Measurements from ENCODE around the gene RAC3. TPM values are rescaled to one million over a fixed set of nuclear protein-coding genes. Genes with fewer than 3 reads are reported as not detected.

Gene RAC3
- total RNA-seq, 1 experiment from 2014 or later, result 120 TPM

DNA sequence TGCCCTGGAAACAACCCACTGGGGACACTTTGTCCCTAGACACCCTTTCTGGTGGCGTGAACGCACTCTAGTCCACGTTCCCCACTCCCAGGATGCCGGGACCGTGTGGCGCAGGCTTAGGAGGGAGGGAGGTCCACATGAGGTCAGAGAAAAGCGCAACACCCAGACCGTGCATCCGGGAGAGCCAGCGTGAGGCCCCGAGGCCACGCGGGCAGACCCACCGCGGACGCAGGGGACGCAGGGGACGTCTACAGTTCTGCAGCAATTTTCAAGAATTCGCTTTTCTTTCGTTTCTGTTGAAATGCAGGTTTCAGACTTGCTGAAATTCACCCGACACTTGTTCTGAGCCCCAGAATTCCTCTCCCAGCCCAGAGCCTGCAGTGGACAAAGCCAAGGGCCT, 15.4 kb downstream of the RAC3 start (continued):
- no peak for TF ChIP-seq FOSL1 (IDR thresholded peaks at IDR 0.05; ENCODE audit: low read depth)
- TF ChIP-seq EZH2 (IDR thresholded peaks at IDR 0.05), result no peak
- no peak for TF ChIP-seq JUND (IDR thresholded peaks at IDR 0.05)
- TF ChIP-seq ZNF274 (IDR thresholded peaks at IDR 0.05; ENCODE audit: low read depth, low read length), result no peak
- TF ChIP-seq EGR1 (IDR thresholded peaks at IDR 0.05; ENCODE audit: low read depth), result no peak
- TF ChIP-seq, protein P1, sequence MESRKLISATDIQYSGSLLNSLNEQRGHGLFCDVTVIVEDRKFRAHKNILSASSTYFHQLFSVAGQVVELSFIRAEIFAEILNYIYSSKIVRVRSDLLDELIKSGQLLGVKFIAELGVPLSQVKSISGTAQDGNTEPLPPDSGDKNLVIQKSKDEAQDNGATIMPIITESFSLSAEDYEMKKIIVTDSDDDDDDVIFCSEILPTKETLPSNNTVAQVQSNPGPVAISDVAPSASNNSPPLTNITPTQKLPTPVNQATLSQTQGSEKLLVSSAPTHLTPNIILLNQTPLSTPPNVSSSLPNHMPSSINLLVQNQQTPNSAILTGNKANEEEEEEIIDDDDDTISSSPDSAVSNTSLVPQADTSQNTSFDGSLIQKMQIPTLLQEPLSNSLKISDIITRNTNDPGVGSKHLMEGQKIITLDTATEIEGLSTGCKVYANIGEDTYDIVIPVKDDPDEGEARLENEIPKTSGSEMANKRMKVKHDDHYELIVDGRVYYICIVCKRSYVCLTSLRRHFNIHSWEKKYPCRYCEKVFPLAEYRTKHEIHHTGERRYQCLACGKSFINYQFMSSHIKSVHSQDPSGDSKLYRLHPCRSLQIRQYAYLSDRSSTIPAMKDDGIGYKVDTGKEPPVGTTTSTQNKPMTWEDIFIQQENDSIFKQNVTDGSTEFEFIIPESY (IDR thresholded peaks at IDR 0.05; ENCODE audit: extremely low read depth, insufficient replicate concordance, low read length), result no peak
- TF ChIP-seq, protein P2, sequence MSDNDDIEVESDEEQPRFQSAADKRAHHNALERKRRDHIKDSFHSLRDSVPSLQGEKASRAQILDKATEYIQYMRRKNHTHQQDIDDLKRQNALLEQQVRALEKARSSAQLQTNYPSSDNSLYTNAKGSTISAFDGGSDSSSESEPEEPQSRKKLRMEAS (IDR thresholded peaks at IDR 0.05), result no peak

DNA sequence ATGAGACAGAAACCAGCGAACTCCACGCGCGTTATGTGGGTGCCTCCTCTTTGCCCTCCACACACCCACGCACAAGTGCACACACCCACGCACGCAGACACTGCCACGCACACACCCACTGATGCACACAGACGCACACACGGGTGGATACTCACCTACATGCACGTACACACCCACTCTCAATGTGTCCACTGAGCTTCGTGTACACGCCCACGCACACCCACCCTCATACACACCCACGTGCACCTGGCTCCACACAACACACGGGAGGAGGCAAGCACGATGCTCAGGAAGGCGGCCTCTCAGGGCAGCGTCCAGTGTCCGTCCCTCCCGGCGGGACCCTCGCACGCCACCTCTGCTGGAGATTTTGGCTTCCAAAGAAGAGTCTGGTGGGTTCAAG, 15.9 kb downstream of the RAC3 start:
- H3K36me3 ChIP-seq (ENCODE audit: control insufficient read depth in 1 of 2, insufficient read depth in 2 of 2, low read length in 2 of 2), result peaks cover 7 to 19% of the 10 kb centered on the region in 2 experiments; a peak in 2 of 4 replicates
- intact Hi-C loops (cut with micrococcal nuclease), result no loop called here
- no peak overlapping the region for H3K9ac ChIP-seq (ENCODE audit: low read length)
- H3K27me3 ChIP-seq (ENCODE audit: insufficient read depth, low read length), result no peaks in the 10 kb centered on the region
- DNase-seq (ENCODE audit: low read depth, low spot score) (no peak), ATAC-seq (no peak)
- ChIA-PET RAD21 (ENCODE audit: low non-redundant PET in 1 of 2, low total read pairs in 2 of 2, uncharacterized antibody in 2 of 2, unreplicated experiment in 2 of 2) (no interaction called here), POLR2A (no interaction called here), CTCF (no interaction called here)
- no TSS peak for BruUV-seq (replicated peaks)
- H3K9me3 ChIP-seq (ENCODE audit: control insufficient read depth in 1 of 2, insufficient read depth in 1 of 2, low read depth in 1 of 2, low read length in 2 of 2), result no peaks in the 10 kb centered on the region
- H2AFZ ChIP-seq (ENCODE audit: low read depth, low read length, poor library complexity, severe bottlenecking), result no peak overlapping the region
- H3K4me3 ChIP-seq (replicated peaks in 1 of 2; ENCODE audit: low read depth in 1 of 2, low read length in 2 of 2), result no peak overlapping the region
- H4K20me1 ChIP-seq (ENCODE audit: insufficient read depth), result no peaks in the 10 kb centered on the region
- H3K4me2 ChIP-seq (ENCODE audit: low read length), result no peak overlapping the region
- peaks cover 19% of the 10 kb centered on the region for H3K79me2 ChIP-seq (ENCODE audit: insufficient read depth, low read length)
- H3K27ac ChIP-seq (ENCODE audit: low read depth, low read length), result no peak overlapping the region; the same call in 1 of the 2 replicates
- H3K9me2 ChIP-seq (ENCODE audit: insufficient read depth), result no peaks in the 10 kb centered on the region
- H3K4me1 ChIP-seq (ENCODE audit: control insufficient read depth in 1 of 2, insufficient read depth in 2 of 2, low read length in 2 of 2), result peaks cover 6 to 10% of the 10 kb centered on the region in 2 experiments; a peak in 3 of 4 replicates
- TF ChIP-seq, protein P1 (IDR thresholded peaks at IDR 0.05; ENCODE audit: extremely low read depth, insufficient replicate concordance, low read length), result no peak
- TF ChIP-seq, protein P3, sequence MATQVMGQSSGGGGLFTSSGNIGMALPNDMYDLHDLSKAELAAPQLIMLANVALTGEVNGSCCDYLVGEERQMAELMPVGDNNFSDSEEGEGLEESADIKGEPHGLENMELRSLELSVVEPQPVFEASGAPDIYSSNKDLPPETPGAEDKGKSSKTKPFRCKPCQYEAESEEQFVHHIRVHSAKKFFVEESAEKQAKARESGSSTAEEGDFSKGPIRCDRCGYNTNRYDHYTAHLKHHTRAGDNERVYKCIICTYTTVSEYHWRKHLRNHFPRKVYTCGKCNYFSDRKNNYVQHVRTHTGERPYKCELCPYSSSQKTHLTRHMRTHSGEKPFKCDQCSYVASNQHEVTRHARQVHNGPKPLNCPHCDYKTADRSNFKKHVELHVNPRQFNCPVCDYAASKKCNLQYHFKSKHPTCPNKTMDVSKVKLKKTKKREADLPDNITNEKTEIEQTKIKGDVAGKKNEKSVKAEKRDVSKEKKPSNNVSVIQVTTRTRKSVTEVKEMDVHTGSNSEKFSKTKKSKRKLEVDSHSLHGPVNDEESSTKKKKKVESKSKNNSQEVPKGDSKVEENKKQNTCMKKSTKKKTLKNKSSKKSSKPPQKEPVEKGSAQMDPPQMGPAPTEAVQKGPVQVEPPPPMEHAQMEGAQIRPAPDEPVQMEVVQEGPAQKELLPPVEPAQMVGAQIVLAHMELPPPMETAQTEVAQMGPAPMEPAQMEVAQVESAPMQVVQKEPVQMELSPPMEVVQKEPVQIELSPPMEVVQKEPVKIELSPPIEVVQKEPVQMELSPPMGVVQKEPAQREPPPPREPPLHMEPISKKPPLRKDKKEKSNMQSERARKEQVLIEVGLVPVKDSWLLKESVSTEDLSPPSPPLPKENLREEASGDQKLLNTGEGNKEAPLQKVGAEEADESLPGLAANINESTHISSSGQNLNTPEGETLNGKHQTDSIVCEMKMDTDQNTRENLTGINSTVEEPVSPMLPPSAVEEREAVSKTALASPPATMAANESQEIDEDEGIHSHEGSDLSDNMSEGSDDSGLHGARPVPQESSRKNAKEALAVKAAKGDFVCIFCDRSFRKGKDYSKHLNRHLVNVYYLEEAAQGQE (IDR thresholded peaks at IDR 0.05; ENCODE audit: low read depth), result no peak
- no peak for TF ChIP-seq CBX3 (IDR thresholded peaks at IDR 0.05; ENCODE audit: low read depth)
- no peak for TF ChIP-seq TCF7L2 (IDR thresholded peaks at IDR 0.05; ENCODE audit: borderline replicate concordance, extremely low read depth, insufficient read depth, insufficient read length)
- TF ChIP-seq JUND (IDR thresholded peaks at IDR 0.05), result no peak
- TF ChIP-seq EGR1 (IDR thresholded peaks at IDR 0.05; ENCODE audit: low read depth), result no peak
- TF ChIP-seq ZNF274 (IDR thresholded peaks at IDR 0.05; ENCODE audit: low read depth, low read length), result no peak
- no peak for TF ChIP-seq FOSL1 (IDR thresholded peaks at IDR 0.05; ENCODE audit: low read depth)
- no peak for TF ChIP-seq RAD21 (IDR thresholded peaks at IDR 0.05; ENCODE audit: low read depth)
- TF ChIP-seq, protein P4, sequence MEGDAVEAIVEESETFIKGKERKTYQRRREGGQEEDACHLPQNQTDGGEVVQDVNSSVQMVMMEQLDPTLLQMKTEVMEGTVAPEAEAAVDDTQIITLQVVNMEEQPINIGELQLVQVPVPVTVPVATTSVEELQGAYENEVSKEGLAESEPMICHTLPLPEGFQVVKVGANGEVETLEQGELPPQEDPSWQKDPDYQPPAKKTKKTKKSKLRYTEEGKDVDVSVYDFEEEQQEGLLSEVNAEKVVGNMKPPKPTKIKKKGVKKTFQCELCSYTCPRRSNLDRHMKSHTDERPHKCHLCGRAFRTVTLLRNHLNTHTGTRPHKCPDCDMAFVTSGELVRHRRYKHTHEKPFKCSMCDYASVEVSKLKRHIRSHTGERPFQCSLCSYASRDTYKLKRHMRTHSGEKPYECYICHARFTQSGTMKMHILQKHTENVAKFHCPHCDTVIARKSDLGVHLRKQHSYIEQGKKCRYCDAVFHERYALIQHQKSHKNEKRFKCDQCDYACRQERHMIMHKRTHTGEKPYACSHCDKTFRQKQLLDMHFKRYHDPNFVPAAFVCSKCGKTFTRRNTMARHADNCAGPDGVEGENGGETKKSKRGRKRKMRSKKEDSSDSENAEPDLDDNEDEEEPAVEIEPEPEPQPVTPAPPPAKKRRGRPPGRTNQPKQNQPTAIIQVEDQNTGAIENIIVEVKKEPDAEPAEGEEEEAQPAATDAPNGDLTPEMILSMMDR (IDR thresholded peaks at IDR 0.05 in 2 of 3, conservative IDR thresholded peaks at IDR 0.05 in 1 of 3; ENCODE audit: borderline replicate concordance in 1 of 3, insufficient read depth in 1 of 3, low read depth in 2 of 3, low read length in 2 of 3), result no peak
- no peak for TF ChIP-seq SRF (IDR thresholded peaks at IDR 0.05; ENCODE audit: low read depth)
- TF ChIP-seq, protein P2 (IDR thresholded peaks at IDR 0.05), result no peak
